GOT3 (cell line): Measurements from ENCODE around the gene CPED1.
"Not testable (repeated sequence)": the region's sequence is repeated elsewhere in the genome, so short reads cannot be mapped to it uniquely, and the experiment has no call there.

ENCODE experiments used
- DNase-seq: peaks from one replicate; lab custom pipeline; 2025; ENCODE audit warnings: mixed read lengths; lab: John Stamatoyannopoulos, UW

Gene CPED1

DNA sequence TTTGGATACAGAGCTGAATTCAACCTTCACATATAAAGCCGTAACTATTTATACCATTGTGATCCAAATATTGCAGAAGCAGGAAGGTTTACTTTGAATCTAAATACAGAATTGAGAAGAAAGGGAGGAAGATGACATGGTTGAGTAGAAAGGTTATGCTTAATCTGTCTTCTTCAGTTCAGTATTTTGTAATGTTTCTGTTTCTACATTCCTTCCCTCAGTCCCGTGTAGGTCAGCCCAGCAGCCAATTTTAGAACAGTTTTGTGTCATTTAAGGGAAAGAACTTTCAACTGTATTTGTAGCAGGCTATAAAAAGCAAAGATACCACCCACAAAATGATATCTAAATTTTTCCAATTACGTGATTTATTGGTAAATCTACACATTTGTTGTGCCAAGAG, 97.4 kb downstream of the CPED1 start:
- no peak for DNase-seq

DNA sequence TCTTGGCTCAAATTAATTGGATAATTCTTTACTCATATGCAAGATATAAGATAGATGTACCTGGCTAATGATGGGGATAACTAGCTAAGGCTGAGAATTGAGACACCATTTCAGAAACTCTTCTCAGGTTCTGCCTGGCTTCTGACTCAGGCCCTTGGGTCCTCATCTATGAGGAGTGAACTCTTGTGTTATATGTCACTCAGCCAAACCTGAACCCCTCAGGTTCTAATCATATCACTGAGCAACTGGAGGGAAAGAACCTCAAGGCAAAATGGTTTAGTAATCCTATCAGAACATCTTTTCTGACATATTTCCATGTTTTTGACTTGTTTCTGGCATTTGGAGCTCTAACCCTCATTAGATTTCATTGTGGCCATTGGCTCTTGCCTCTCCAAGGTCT, 100.4 kb downstream of the CPED1 start:
- DNase-seq = no peak

DNA sequence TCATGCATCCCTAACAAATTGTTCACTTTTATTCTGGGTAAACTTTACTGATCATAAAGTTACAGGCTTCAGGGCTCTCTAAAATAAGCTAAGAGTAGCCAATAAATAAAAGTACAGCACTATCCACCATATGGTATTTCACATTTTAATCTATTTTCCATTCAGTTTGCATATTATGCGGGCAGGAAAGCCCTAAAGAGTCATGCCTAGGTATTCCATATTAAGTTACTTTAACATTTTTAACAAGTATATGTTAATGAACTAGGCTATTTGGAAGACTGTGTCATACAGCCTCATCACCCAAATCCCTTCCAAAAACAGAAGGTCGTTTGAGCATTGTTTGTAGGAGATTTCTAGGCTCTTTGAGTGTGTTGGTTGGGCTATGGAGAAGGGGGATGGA, 106.3 kb downstream of the CPED1 start:
- DNase-seq = no peak

DNA sequence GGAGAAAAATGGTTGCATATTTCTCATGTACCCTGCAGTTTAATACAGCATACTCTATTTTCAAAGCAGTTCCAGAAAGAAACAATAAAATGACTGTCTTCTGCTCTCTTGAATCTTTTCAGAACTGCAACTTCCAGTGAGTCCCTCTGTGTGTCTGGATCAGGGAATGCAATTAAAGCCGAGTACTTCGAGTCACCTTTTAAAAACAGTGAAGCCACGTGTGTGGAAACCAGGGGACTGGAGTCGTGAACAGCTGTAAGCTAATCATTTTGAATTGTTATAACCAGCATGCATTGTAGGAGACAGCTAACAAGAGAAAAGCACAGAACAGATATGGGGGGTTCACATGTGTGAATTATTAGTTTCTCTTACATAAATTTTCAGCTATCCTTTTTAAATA, 109.1 kb downstream of the CPED1 start:
- DNase-seq = no peak

DNA sequence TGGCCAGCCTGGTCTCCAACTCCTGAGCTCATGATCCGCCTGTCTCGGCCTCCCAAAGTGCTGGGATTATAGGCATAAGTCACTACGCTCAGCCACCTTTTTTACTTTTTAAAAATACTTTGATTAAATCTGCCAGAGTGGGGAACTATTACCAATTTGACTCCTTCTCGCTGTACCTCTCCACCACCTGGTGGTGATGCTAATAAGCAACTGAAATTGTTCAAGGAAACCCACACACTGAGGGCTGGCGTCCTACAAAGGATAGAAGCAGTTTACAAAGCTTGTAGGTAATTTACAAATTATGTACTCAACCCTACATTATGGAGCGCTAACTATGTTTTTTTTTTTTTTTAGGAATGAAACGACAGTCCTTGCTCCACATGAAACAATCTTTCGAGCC, 111.1 kb downstream of the CPED1 start:
- DNase-seq = no peak

DNA sequence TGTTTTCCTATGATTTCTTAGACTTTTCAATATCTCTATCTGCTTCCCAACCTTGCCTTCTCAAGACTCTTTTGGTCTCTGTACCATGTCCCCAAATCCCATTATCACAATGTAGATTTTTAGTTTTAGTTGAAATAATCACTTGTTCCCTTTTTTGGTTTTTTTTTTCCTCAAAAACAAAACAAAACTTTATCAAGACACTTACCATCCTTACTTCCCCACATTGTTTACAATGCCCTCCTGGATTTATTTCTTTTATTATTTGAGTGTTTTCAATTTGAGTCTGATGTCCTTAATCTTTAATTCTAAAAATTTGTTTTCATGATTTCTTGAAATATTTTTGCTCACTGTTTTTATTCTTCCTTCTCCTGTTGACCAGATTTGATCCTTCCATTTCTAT, 112.6 kb downstream of the CPED1 start:
- DNase-seq = no peak

DNA sequence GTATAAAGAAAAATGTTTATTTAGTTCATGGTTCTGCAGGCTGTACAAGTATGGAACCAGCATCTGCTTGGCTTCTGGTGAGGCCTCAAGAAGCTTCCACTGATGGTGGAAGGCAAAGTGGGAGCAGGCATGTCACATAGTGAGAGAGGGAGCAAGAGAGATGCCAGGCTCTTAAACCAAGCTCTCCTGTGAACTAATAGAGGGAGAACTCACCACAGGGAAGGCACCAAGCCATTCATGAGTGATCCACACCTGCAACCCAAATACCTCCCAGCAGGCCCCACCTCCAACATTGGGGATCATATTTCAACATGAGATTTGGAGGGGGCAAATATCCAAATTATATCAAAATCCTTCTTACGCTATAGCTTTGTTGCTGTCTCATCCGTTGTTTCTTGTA, 113.1 kb downstream of the CPED1 start:
- no peak for DNase-seq

DNA sequence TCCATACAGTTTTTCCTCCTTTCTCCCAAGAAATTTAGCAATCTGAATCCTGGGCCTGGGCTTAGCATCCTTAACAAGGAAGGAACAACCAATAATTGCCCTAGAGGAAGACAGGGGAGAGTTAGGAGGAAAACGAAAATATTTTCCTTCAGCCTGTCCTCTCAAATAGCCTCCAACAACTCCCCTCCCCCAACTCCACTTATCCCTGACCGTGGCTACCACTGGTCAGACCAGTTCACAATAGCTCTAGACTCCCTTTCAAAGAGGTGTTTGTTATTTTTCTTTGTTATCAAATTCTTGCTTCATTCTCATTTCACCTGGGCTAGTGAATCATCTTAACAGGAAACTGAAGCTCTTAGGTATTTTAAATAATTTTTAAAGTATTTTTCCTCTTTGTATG, 114.1 kb downstream of the CPED1 start:
- DNase-seq = no peak

DNA sequence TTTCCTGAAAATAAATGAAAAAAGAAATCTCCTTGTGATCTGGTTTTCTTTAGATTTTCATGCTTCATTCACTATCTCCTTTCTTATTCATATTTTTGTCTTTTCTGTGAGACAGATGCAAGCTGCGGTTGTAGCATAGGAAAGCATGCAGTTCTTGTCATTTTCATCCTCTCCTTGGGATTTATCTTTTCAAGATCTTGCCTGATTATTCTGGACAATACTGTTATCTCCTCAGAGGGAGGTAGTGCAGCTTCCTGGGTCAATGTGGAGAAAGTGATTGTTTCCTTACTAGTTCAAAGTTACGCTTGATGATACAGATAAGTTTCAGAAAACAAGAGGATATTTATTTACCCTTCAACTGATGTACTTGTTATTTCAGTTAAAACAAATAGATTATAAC, 114.6 kb downstream of the CPED1 start:
- no peak for DNase-seq

DNA sequence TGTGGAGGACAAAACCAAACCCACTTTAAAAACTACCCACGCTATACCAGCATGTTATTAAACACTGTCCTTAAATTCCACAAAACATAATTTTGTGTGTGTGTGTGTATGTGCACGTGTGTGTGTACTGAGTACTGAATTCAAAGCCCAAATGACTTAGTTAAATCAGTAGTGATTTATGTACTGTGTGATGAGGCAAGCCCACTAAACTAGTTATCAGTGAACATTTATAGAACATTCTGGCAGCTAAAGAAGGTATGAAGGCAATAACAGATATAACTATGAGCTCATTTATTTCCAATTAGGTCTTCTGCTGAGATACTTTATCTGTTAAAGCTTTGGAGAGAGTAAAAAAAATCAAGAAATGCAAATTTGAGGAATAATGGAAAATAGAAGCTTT, 115.1 kb downstream of the CPED1 start:
- DNase-seq = no peak

DNA sequence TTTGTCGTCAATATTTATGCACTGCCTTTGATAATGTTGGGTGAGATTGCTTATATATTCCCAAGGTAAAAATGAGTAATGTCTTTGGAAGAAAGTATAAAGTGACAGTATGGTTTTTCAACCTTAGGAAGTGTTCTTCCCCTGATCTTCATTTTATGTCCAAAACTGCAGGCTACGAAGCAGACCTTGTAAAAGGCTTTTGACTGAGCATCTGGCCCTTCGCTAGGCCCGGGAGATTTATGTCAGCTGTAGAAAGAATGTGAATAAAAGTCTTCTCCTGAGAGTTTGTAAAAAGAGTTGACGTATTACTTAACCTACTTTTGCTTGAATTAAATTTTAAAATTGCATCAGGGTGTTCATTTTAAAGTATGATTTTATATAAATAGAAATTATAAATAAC, 116.8 kb downstream of the CPED1 start:
- no peak for DNase-seq

DNA sequence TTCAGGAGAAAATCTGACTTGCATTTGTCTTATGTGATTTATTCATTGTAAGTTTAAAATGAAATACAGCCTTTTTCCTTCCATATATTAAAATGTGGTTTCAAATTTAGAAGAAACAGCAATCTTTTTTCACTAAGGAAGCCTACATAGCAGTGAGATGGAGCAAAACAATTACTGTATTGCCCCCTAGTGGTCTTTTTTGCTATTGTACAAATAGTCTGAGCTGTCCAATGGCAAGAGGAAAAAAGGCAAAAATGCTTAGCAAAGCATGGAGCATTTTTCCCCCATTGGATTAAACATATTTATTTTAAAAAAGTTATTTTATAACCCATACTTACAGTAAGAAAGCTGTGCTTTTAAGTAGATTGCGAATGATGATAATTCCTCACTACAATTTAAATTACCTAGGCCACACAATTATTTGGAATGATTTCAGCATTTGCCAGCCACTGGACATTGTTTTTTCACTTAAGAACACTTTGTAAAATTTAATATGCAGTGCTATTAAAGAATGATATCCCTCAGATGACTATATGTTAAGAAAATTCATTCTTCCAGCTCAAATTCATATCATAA, 119.5 kb downstream of the CPED1 start:
- DNase-seq = no peak

DNA sequence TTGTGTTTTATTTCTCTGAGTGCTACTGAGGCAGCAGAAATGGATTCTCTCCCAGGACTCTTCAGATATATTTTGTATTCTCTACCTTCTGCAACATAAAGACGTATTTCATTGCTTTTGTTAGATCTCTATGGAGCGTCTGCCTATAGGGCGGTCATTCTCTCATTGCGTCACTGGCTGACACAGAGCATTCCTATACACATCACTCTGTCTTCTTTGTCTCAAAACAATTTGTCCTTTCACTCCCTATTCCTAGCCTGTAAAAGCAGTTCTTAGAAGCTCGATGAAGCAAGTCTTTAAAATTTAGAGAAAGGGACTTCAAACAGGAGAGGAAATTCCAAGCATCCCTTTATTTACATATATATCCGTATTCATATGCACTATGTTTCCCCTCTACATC, 120.6 kb downstream of the CPED1 start:
- no peak for DNase-seq

DNA sequence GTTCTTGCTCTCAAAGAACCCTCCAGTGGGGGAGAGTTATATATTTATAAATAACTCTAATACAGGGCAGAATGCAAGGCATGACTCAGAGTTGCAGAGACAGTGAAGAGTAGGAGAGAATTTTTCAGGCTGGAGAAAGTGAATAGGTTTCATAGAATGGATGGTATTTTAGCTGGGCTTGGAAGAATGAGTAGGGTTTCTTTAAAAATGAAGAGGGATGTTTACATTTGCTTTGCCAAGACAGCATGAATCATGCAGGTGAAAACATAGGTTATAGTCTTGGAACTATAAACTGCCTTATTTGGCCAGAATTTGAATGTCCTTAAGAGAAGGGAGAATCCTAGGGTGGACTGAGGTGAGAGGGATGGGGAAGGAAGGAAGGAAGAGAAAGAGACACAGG, 124.8 kb downstream of the CPED1 start:
- no peak for DNase-seq

DNA sequence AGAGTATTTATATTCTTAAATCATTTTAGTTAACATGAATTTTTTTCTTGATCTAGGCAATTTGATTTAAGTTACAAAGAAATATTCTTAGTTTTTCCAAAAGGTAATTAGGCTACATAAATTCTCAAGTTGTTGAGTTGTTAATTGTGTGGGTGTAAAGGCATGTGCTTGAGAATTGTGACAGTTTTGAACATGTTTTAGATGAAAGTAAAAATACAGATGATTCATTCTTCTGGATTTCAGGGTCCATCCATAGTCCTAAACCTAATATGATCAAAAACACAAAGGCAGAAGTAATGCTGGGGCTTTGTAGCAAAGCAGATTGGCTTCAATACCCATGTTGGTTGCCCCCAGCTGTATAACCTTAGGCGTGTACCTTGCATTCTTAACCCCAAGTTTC, 127.9 kb downstream of the CPED1 start:
- DNase-seq = no peak

DNA sequence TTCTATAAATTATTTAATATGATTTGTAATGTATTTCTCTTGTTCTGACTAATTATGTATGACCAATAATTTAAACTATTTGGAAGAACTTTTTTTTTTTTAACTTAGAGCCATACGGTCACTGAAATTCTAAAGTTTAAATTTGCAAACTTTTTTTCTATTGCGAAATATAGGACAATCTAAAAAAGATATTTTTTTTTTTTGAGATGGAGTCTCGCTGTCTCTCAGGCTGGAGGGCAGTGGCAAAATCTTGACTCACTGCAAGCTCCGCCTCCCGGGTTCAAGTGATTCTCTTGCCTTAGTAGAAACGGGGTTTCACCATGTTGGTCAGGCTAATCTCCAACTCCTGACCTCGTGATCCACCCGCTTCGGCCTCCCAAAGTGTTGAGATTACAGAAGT, 130.5 kb downstream of the CPED1 start:
- no peak for DNase-seq

DNA sequence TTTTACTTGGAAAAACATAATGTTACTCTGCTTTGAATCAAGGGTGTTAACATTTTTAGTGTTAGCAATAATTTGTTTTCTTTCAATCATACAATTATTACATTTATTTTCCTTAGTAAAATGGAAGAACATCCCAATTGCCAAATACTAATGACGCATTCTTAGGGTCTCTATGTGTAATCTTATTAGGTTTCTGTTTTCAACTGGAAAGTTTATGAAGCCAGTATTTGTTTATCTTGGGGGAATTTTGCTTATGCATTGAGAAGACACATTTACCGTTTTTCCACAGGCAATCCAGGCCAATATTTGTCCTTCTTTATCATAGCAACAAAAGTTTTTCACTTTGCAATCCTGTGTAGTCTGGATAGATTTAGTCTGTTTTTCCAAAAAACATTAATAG, 134.5 kb downstream of the CPED1 start:
- no peak for DNase-seq

DNA sequence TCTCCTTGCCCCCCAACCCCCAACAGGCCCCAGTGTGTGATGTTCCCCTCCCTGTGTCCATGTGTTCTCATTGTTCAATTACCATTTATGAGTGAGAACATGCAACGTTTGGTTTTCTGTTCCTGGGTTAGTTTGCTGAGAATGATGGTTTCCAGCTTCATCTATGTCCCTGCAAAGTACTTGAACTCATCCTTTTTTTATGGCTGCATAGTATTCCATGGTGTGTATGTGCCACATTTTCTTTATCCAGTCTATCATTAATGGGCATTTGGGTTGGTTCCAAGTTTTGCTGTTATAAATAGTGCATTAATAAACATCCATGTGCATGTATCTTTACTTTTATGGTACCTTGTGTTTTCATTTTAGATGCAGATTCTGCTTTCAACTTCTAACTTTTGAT, 136.9 kb downstream of the CPED1 start:
- DNase-seq = not testable (repeated sequence)

DNA sequence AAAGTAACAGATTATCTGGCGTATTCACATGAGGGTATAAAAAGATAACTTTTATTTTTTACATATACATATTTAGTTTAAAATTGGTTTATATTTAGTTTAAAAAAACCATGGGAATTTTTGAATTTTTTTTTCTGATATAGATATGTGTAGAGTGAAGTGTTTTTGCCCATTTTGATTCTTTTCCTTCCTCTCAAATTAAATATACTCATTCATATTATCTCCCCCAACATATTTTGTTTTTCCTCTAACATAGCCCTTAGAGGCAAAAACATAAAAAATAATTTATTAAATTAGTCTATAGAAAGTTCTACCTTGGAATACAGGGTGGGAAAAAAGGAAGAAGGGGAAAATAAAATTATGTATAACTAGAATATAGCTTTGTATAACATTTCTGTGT, 137.7 kb downstream of the CPED1 start:
- DNase-seq = no peak

DNA sequence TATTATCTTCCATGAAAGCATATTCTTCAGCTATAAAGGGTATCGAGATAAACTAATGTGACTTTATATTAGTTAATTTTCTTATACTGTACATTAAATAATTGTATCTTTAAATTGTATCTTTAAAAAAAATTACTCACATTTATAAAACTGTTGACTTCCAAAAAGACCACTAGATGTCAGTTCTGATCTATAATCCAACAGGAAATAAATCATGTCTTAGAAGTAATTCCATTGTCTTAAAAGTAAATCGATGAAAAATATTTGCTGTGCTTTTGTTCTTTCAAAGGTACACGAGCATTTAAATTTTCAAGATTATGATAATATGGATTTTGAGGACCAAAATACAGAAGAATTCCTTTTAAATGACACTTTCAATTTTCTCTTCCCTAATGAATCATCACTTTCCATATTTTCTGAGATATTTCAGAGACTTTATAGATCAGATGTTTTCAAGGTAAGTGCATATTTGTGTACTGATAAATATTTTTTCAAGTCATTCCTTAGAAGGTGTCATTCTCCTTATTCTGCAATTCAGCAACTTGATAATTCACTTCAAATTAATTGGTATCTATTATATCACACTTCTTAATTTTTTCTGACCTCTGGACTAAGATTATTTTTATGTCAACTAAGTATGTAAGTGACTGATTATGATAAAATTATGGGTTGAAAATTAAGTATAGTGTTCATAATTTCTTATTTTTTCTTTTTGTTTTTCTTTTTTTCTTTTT, 138.5 kb downstream of the CPED1 start:
- no peak for DNase-seq

DNA sequence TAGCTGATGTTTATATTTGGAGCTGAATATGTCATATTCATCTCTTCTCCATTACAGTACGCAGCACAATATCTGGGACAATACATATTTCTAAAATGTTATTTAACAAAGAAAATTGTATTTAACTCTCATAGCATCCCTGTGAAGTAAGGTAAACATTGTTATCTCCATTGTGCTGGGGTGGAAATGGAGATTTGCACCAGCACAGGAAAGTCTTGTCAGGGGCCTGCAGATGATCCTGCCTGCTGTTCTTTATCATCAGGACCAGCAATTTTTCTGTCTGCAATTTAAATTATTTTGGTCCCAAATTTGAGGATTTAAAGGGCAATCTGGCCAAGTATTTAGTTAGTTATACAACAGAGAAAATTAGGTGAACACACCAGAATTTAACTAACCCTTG, 144.4 kb downstream of the CPED1 start:
- DNase-seq = no peak

DNA sequence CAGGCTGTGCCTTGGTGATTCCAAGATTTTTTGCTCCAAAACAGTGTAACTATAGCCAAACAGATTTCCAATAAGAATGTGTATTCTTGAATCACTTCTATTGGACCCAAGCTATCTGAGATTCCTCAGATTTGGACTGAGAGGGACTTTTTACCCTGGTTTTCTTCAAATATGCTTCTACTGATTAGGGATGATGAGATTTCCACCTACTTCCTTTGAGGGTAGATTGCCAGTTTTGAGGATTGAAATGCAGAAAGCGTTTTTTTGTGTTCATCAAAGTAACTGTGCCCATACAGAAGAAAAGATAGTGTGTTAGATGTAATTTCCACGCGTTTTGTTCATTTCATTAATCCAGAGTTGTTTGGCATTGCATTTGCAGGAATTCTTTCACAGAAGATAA, 144.9 kb downstream of the CPED1 start:
- no peak for DNase-seq

DNA sequence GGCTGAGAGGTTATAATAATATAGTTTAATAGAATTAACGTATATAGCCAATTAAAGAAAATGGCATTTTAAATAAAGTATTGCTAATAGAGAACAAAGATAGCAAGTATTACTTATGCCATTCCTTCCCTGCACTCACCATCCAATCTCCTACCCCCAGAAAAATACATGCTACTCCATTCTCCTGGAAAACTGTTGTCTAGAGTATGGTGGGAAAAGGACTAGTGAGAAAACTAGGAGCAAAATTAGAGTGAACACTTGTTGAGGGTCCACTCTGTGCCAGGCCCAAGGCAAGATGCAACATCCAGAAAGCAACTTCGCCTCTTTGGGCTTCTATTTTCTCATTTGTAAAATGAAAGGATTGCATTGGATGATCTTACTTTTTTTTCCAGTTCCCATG, 149.1 kb downstream of the CPED1 start:
- no peak for DNase-seq

DNA sequence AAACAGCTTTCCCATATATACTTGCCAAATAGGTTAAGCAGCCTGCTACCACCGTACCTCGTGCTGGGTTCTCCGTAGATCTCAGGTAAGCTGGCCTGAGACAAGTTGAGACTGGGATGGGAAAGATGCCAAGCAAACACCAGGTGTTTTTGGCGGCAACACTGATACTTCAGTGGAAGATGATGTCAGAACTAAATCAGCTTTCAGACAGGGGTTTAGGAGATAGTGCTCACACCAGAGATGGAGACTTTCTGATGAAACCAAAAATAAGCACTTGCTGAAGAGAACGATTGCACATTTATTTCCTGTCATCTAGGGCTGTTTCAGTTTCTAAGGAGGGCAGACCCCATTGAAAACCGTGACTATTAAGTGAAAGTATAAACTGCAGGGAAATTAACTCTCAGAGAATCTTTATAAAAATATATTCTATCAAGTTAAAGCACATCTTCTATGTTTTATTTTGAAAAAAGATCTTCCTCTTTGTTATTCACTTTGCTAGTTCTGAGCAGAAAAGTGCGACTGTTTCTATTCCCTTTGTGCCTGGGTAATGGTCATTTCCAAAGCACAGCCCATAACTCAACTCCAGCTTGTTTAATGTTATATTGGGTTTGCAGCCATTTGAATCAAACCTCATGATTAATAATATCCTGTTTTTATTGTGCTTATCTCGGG, 149.9 kb downstream of the CPED1 start:
- DNase-seq = no peak
